H1 (cell line): ENCODE measurements around the gene PHYH. TPM values are rescaled to one million over a fixed set of nuclear protein-coding genes. Genes with fewer than 3 reads are reported as not detected.

Experiments used
- CTCF ChIA-PET: fragments of 300-600 bp; sonication (Branson Sonifier 250); formaldehyde crosslinking; loops from one replicate; lab custom pipeline; 2021; ENCODE audit not compliant: partially characterized antibody; lab: Charles Lee
- POLR2A ChIA-PET: fragments of 300-600 bp; sonication (Branson Sonifier 250); formaldehyde crosslinking; loops from one replicate; lab custom pipeline; 2021; ENCODE audit warnings: inconsistent platforms; ENCODE audit not compliant: partially characterized antibody; lab: Charles Lee
- DNase-seq, 2 experiments: peaks; one replicate each; pipeline versions ENCODE4 v3.0.0 to v3.0.0-alpha.2; 2010 to 2022; ENCODE audit warnings: low spot score in 2 of 2, low read depth in 1 of 2, mixed read lengths in 1 of 2
- FAIRE-seq: peaks from 2 replicates; lab custom pipeline; 2011; peaks lifted over from hg19 to GRCh38; lab: Jason Lieb, UNC
- H2AFZ ChIP-seq: 2 replicates; pipeline ENCODE4 v1.8.1; 2012; ENCODE audit warnings: low read length, inconsistent platforms
- H2AK5ac ChIP-seq: 2 replicates; pipeline ENCODE4 v1.6.1; 2013; ENCODE audit warnings: low read depth, low read length
- H2BK120ac ChIP-seq: replicated peaks from 2 replicates; pipeline ENCODE3; 2013; ENCODE audit warnings: low read depth, low read length, inconsistent platforms
- H2BK12ac ChIP-seq: 2 replicates; pipeline ENCODE4 v1.6.1; 2013; ENCODE audit warnings: low read depth, low read length
- H2BK15ac ChIP-seq: 2 replicates; pipeline ENCODE4 v1.6.1; 2013; ENCODE audit warnings: low read length
- H2BK20ac ChIP-seq: 2 replicates; pipeline ENCODE4 v1.6.1; 2013; ENCODE audit warnings: low read length
- H2BK5ac ChIP-seq: 2 replicates; pipeline ENCODE4 v1.6.1; 2013; ENCODE audit warnings: low read depth, low read length
- H3K14ac ChIP-seq: 2 replicates; pipeline ENCODE4 v1.6.1; 2013; ENCODE audit warnings: inconsistent platforms; ENCODE audit not compliant: insufficient read length
- H3K18ac ChIP-seq: 2 replicates; pipeline ENCODE4 v1.6.1; 2013; ENCODE audit warnings: low read length; ENCODE audit errors: extremely low read depth
- H3K23ac ChIP-seq: 2 replicates; pipeline ENCODE4 v1.6.1; 2013; ENCODE audit warnings: inconsistent platforms; ENCODE audit not compliant: insufficient read length
- H3K23me2 ChIP-seq: 2 replicates; pipeline ENCODE4 v1.6.1; 2013; ENCODE audit warnings: low read depth, low read length
- H3K27ac ChIP-seq: 2 replicates; pipeline ENCODE4 v1.6.1; 2011; ENCODE audit warnings: low read depth, low read length, inconsistent platforms
- H3K27me3 ChIP-seq, 4 experiments: replicated peaks in 1 of 4; 1 replicate in 1 of 4; 2 replicates in 3 of 4; pipeline versions ENCODE4 v1.6.1 to v1.8.1; 2011 to 2013; ENCODE audit warnings: low read length in 3 of 4, mild to moderate bottlenecking in 3 of 4, inconsistent platforms in 2 of 4, mixed read lengths in 2 of 4, moderate library complexity in 1 of 4; ENCODE audit not compliant: control insufficient read depth in 3 of 4, insufficient read depth in 3 of 4; ENCODE audit errors: extremely low read depth in 1 of 4
- H3K36me3 ChIP-seq, 4 experiments: 2 replicates each; pipeline versions ENCODE4 v1.6.1 to v1.8.1; 2011 to 2013; ENCODE audit warnings: mild to moderate bottlenecking in 4 of 4, low read length in 3 of 4, moderate library complexity in 2 of 4, control low read depth in 1 of 4, inconsistent platforms in 1 of 4; ENCODE audit not compliant: insufficient read depth in 4 of 4, control insufficient read depth in 2 of 4
- H3K4ac ChIP-seq: replicated peaks from 2 replicates; pipeline ENCODE3; 2013; ENCODE audit warnings: low read length, low read depth, mixed read lengths, inconsistent platforms; ENCODE audit not compliant: insufficient read length
- H3K4me1 ChIP-seq, 4 experiments: replicated peaks in 1 of 4; 1 replicate in 1 of 4; 2 replicates in 3 of 4; pipeline versions ENCODE4 v1.6.1 to v1.8.1; 2011 to 2013; ENCODE audit warnings: low read length in 3 of 4, inconsistent platforms in 2 of 4, mixed read lengths in 1 of 4; ENCODE audit not compliant: insufficient read depth in 4 of 4, control insufficient read depth in 3 of 4
- H3K4me2 ChIP-seq, 2 experiments: 2 replicates each; pipeline versions ENCODE4 v1.6.1 to v1.8.1; 2011 to 2013; ENCODE audit warnings: low read depth in 2 of 2, low read length in 2 of 2, control low read depth in 1 of 2, inconsistent platforms in 1 of 2, mild to moderate bottlenecking in 1 of 2; ENCODE audit not compliant: insufficient read depth in 1 of 2
- H3K4me3 ChIP-seq, 4 experiments: fragments of 200-600, 300-600 bp in 1 of 4; sonication (generic), shearing (Covaris generic), sonication (Bioruptor Twin) in 1 of 4; 2 replicates each; pipeline versions ENCODE4 v1.5.1 to v1.8.1; 2011 to 2016; ENCODE audit warnings: low read length in 4 of 4, low read depth in 3 of 4, control low read depth in 2 of 4, inconsistent platforms in 2 of 4, mild to moderate bottlenecking in 2 of 4, mixed read lengths in 1 of 4, moderate library complexity in 1 of 4; ENCODE audit not compliant: insufficient read depth in 2 of 4; ENCODE audit errors: extremely low read depth in 1 of 4
- H3K56ac ChIP-seq: replicated peaks from 2 replicates; pipeline ENCODE3; 2013; ENCODE audit warnings: low read depth, mild to moderate bottlenecking, mixed read lengths, low read length, inconsistent platforms; ENCODE audit not compliant: insufficient read length
- H3K79me1 ChIP-seq: 2 replicates; pipeline ENCODE4 v1.6.1; 2013; ENCODE audit warnings: low read depth, low read length, control low read depth
- H3K79me2 ChIP-seq, 2 experiments: 2 replicates each; pipeline versions ENCODE4 v1.6.1 to v1.8.1; 2012 to 2013; ENCODE audit warnings: low read length in 2 of 2, mild to moderate bottlenecking in 2 of 2, inconsistent platforms in 1 of 2; ENCODE audit not compliant: insufficient read depth in 2 of 2, control insufficient read depth in 1 of 2
- H3K9ac ChIP-seq, 4 experiments: replicated peaks in 1 of 4; 1 replicate in 1 of 4; 2 replicates in 3 of 4; pipeline versions ENCODE4 v1.6.1 to v1.8.1; 2011 to 2013; ENCODE audit warnings: low read depth in 3 of 4, low read length in 3 of 4, control low read depth in 2 of 4, mild to moderate bottlenecking in 2 of 4, moderate library complexity in 2 of 4, inconsistent platforms in 1 of 4; ENCODE audit errors: extremely low read depth in 1 of 4
- H3K9me3 ChIP-seq, 2 experiments: 2 replicates each; pipeline versions ENCODE4 v1.6.1 to v1.8.1; 2012 to 2013; ENCODE audit warnings: mild to moderate bottlenecking in 2 of 2, moderate library complexity in 2 of 2, control low read depth in 1 of 2, inconsistent platforms in 1 of 2, low read depth in 1 of 2, low read length in 1 of 2, mixed read lengths in 1 of 2; ENCODE audit not compliant: insufficient read depth in 2 of 2
- H4K20me1 ChIP-seq, 2 experiments: replicated peaks in 1 of 2; 2 replicates each; pipeline versions ENCODE3 to v1.8.1; 2011 to 2013; ENCODE audit warnings: inconsistent platforms in 2 of 2, low read length in 2 of 2, mild to moderate bottlenecking in 1 of 2; ENCODE audit not compliant: insufficient read depth in 2 of 2, control insufficient read depth in 1 of 2
- H4K5ac ChIP-seq: 2 replicates; pipeline ENCODE4 v1.6.1; 2013; ENCODE audit warnings: low read length, low read depth, mixed read lengths, inconsistent platforms; ENCODE audit not compliant: insufficient read length
- H4K8ac ChIP-seq: 2 replicates; pipeline ENCODE4 v1.8.0; 2013; ENCODE audit warnings: mild to moderate bottlenecking, moderate library complexity, low read length, inconsistent platforms; ENCODE audit not compliant: insufficient read depth; ENCODE audit errors: extremely low read depth
- H4K91ac ChIP-seq: replicated peaks from 2 replicates; pipeline ENCODE3; 2013; ENCODE audit warnings: low read length, mixed read lengths, inconsistent platforms; ENCODE audit not compliant: insufficient read length
- ATF2 ChIP-seq: IDR thresholded peaks from 2 replicates; pipeline ENCODE4 v1.6.1; 2012; ENCODE audit warnings: low read length, inconsistent platforms
- CBX5 ChIP-seq: fragments of 300-800, 300-1000 bp; sonication (generic); IDR thresholded peaks from 2 replicates; pipeline ENCODE4 v1.7.1; 2016; ENCODE audit warnings: antibody characterized with exemption, low read length, low read depth
- EP300 ChIP-seq, 2 experiments: IDR thresholded peaks; 1 replicate in 1 of 2; 2 replicates in 1 of 2; pipeline ENCODE4 v1.6.1; 2011 to 2012; ENCODE audit warnings: low read depth in 2 of 2, low read length in 2 of 2, mild to moderate bottlenecking in 2 of 2, borderline replicate concordance in 1 of 2, inconsistent platforms in 1 of 2, moderate library complexity in 1 of 2
- GTF2F1 ChIP-seq: IDR thresholded peaks from 2 replicates; pipeline ENCODE4 v1.6.1; 2012; ENCODE audit warnings: low read depth, low read length, improper control_type of control experiment, borderline replicate concordance
- POU5F1 ChIP-seq: IDR thresholded peaks from 2 replicates; pipeline ENCODE4 v1.6.1; 2011; ENCODE audit warnings: low read depth, mild to moderate bottlenecking, low read length, moderate library complexity
- RAD21 ChIP-seq, 2 experiments: IDR thresholded peaks in 1 of 2; conservative IDR thresholded peaks in 1 of 2; 2 replicates each; pipeline ENCODE4 v1.6.1; 2011; ENCODE audit warnings: low read depth in 2 of 2, low read length in 2 of 2, improper control_type of control experiment in 1 of 2, inconsistent platforms in 1 of 2, mild to moderate bottlenecking in 1 of 2, moderate library complexity in 1 of 2
- SRF ChIP-seq: IDR thresholded peaks from 2 replicates; pipeline ENCODE4 v1.6.1; 2011; ENCODE audit warnings: mild to moderate bottlenecking, low read depth, low read length, moderate library complexity
- SUZ12 ChIP-seq: fragments of 200-600 bp; sonication (generic); IDR thresholded peaks from 2 replicates; pipeline ENCODE4 v1.6.1; 2012; ENCODE audit warnings: mild to moderate bottlenecking, inconsistent platforms, low read length, moderate library complexity, mixed read lengths
- TBP ChIP-seq: IDR thresholded peaks from 2 replicates; pipeline ENCODE4 v1.6.1; 2011; ENCODE audit warnings: low read depth, low read length, improper control_type of control experiment
- TEAD4 ChIP-seq: IDR thresholded peaks from 2 replicates; pipeline ENCODE4 v1.6.1; 2012; ENCODE audit warnings: low read depth, low read length, inconsistent platforms, mixed read lengths
- WGBS, 2 experiments: shearing (Covaris generic) in 1 of 2; methylation state at CpG; one replicate each; pipeline versions ENCODE4 v1.1.6 to v1.1.7; 2013 to 2015; ENCODE audit warnings: low lambda C conversion rate in 2 of 2, mixed read lengths in 2 of 2, inconsistent platforms in 1 of 2, low coverage in 1 of 2, missing lambda C conversion rate in 1 of 2; ENCODE audit not compliant: insufficient replicate concordance in 2 of 2, insufficient coverage in 1 of 2, insufficient read length in 1 of 2; ENCODE audit errors: extremely low coverage in 1 of 2, missing lambda C conversion rate in 1 of 2; 5-methylcytosine and 5-hydroxymethylcytosine counted together
- polyA plus RNA-seq, 7 experiments: library from polyadenylated mRNA; depleted of rRNA in 3 of 7; stranded (reverse) in 5 of 7; unstranded in 2 of 7; fragments of >200 nt in 5 of 7; fragments of 200-250 nt in 2 of 7; gene quantifications; 1 replicate in 5 of 7; 2 replicates in 1 of 7; 4 replicates in 1 of 7; pipeline versions ENCODE4 v1.2.1 to v1.2.3, GENCODE V29; 2011 to 2013; ENCODE audit warnings: missing spikeins in 2 of 7, mixed read lengths in 2 of 7
- total RNA-seq: library from RNA; stranded (reverse); fragmentation: NEBNext Ultra II Directional; extraction: Animal tissue kit (Norgen Biotek cat#: 25700); gene quantifications from 2 replicates; pipeline ENCODE4 v1.2.1, GENCODE V29; 2021

PHYH gene
- total and polyA plus RNA-seq, 2 of the 8 experiments (the other 6 are each of a cell fraction or from before 2014, with no cell fraction given): 22.0 to 22.7 TPM

- H2BK20ac ChIP-seq: no peak overlapping the region
- no peak overlapping the region for H3K4me3 ChIP-seq
- H2BK15ac ChIP-seq: no peak overlapping the region
- H3K4me2 ChIP-seq: peak overlapping the region; percentile 28 to 49; a peak in 2 of 4 replicates
- ChIA-PET POLR2A (interaction anchor here (1.3 kb wide), 1 partner anchor 79 kb away, joined by 5 read pairs; no protein-coding TSS in a partner anchor), CTCF (interaction anchor here (1.2 to 3.1 kb wide), 4 partner anchors 14 to 50 kb away, joined by 3 to 13 read pairs (median 7); no protein-coding TSS in a partner anchor)
- H2AK5ac ChIP-seq: no peak overlapping the region
- FAIRE-seq: peak; percentile 19
- peaks cover 4 to 12% (median 7%) of the 10 kb centered on the region in 4 experiments for H3K4me1 ChIP-seq
- 0 out of 2 replicates have a peak overlapping the region, but pooled peaks have one; percentile 2 for H3K18ac ChIP-seq
- peak overlapping the region; percentile 29; the same call in 1 of the 2 replicates for H2BK12ac ChIP-seq
- no peaks in the 10 kb centered on the region for H4K20me1 ChIP-seq
- H4K5ac ChIP-seq: no peak overlapping the region
- H3K27me3 ChIP-seq: no peaks in the 10 kb centered on the region; a peak in 1 of 7 replicates
- no peak overlapping the region for H3K4ac ChIP-seq
- no peaks in the 10 kb centered on the region for H3K79me1 ChIP-seq
- 81% methylated on average over 9 of the region's 9 CpGs; no CpG with 5 or more reads in 1 of the 2 experiments for WGBS, 2 experiments
- H3K79me2 ChIP-seq: no peaks in the 10 kb centered on the region
- no peak overlapping the region for H3K23ac ChIP-seq
- peak overlapping the region; percentile 13 for H2BK120ac ChIP-seq
- H2BK5ac ChIP-seq: peak overlapping the region; percentile 67; the same call in 1 of the 2 replicates
- no peaks in the 10 kb centered on the region for H3K9me3 ChIP-seq
- no peak overlapping the region for H3K56ac ChIP-seq
- no peak overlapping the region for H3K9ac ChIP-seq
- no peak overlapping the region for H3K27ac ChIP-seq
- no peak overlapping the region for H4K8ac ChIP-seq
- no peaks in the 10 kb centered on the region; the same call in 1 of the 2 replicates for H3K23me2 ChIP-seq
- no peak overlapping the region for H4K91ac ChIP-seq
- H3K36me3 ChIP-seq: no peaks in the 10 kb centered on the region
- H3K14ac ChIP-seq: no peak overlapping the region
- H2AFZ ChIP-seq: peak overlapping the region; percentile 97
- no peak for DNase-seq
- no peak for TF ChIP-seq POU5F1
- TF ChIP-seq GTF2F1: no peak
- TF ChIP-seq SUZ12: no peak
- TF ChIP-seq TEAD4: no peak
- no peak for TF ChIP-seq EP300 (IDR thresholded peaks at IDR 0.05; ENCODE audit: borderline replicate concordance in 1 of 2, low read depth in 2 of 2, low read length in 2 of 2)
- no peak for TF ChIP-seq CBX5
- no peak for TF ChIP-seq SRF
- no peak for TF ChIP-seq RAD21 (IDR thresholded peaks at IDR 0.05 in 1 of 2, conservative IDR thresholded peaks at IDR 0.05 in 1 of 2; ENCODE audit: low read depth in 2 of 2, low read length in 2 of 2)
- no peak for TF ChIP-seq ATF2
- no peak for TF ChIP-seq TBP
These were observed 28.9 kb downstream of the PHYH start for GRCh38 chr10:13270877-13271551.
